Uterus (tissue), 2 donors: Measurements from ENCODE around the gene RBM47.

ENCODE experiments used
- POLR2A ChIP-seq, 2 donors: fragments of 450-650 bp; IDR thresholded peaks; one replicate each; pipeline ENCODE4 v1.6.1; 2016; ENCODE audit warnings: antibody characterized with exemption in 2 of 2, mild to moderate bottlenecking in 1 of 2, moderate library complexity in 1 of 2
- TF ChIP-seq, protein P1 (sequence below), 4 experiments: fragments of 200-600 bp in 2 of 4; fragments of 450-650 bp in 2 of 4; sonication (generic) in 2 of 4; IDR thresholded peaks; one replicate each; pipeline ENCODE4 v1.5.1; 2016 to 2019; ENCODE audit warnings: antibody characterized with exemption in 4 of 4, mild to moderate bottlenecking in 2 of 4, moderate library complexity in 1 of 4

DNA sequence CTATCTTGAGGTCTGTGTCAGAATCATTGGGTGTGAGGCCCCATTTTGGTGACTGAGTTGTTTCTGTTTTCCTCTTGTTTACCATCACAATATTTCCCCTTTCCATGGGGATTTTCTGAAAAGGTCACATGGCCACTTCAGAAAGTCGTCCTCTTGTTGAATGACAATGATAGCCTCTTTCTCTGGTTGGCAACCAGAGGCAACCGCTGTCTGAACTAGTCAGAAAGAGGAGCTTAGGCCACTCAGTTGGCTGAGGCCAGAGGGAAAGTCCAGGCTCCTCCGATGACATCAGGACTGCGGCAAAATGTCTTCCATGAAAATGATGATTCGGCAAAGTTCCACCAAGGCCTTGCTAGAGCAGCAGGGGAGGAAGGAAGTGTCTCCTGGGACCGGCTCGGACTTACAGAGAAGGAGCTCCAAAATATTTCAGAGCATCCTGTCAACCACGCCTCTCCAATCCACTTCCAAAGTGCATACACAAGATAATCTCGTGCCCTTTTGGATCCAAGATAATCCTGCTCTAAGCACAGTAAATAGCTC lies 19.1 kb upstream of the RBM47 start:
- no peak for TF ChIP-seq POLR2A (IDR thresholded peaks at IDR 0.05)
- TF ChIP-seq, protein P1, sequence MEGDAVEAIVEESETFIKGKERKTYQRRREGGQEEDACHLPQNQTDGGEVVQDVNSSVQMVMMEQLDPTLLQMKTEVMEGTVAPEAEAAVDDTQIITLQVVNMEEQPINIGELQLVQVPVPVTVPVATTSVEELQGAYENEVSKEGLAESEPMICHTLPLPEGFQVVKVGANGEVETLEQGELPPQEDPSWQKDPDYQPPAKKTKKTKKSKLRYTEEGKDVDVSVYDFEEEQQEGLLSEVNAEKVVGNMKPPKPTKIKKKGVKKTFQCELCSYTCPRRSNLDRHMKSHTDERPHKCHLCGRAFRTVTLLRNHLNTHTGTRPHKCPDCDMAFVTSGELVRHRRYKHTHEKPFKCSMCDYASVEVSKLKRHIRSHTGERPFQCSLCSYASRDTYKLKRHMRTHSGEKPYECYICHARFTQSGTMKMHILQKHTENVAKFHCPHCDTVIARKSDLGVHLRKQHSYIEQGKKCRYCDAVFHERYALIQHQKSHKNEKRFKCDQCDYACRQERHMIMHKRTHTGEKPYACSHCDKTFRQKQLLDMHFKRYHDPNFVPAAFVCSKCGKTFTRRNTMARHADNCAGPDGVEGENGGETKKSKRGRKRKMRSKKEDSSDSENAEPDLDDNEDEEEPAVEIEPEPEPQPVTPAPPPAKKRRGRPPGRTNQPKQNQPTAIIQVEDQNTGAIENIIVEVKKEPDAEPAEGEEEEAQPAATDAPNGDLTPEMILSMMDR (IDR thresholded peaks at IDR 0.05): no peak
